ENCODE results near the gene ARHGAP31. TPM values are rescaled to one million over a fixed set of nuclear protein-coding genes. Genes with fewer than 3 reads are reported as not detected.

Gene ARHGAP31
- total and polyA plus RNA-seq, 8 donors = 1.2 to 275 (median 4.3) TPM

GRCh38 chr3:119308355-119308754 is 14.2 kb downstream of the ARHGAP31 start:
- no peak overlapping the region for H3K27ac ChIP-seq
- no peak for DNase-seq
- intact Hi-C loops (cut with DNase I; ENCODE audit: low total_unique reads) = no loop called here
- peaks cover 0 to 5% (median 0%) of the 10 kb centered on the region in 4 donors for H3K36me3 ChIP-seq
- 92 to 100% (median 100%) methylated on average over 1 of the region's 1 CpG for WGBS, 5 donors
- H3K9me3 ChIP-seq = no peaks in the 10 kb centered on the region
- no peaks in the 10 kb centered on the region for H3K27me3 ChIP-seq
- H3K4me3 ChIP-seq = no peak overlapping the region
- TF ChIP-seq EP300 (IDR thresholded peaks at IDR 0.05) (no peak), CTCF (IDR thresholded peaks at IDR 0.05) (no peak), POLR2AphosphoS5 (IDR thresholded peaks at IDR 0.05) (no peak), POLR2A (IDR thresholded peaks at IDR 0.05) (no peak)
- peaks cover 0 to 24% (median 3%) of the 10 kb centered on the region in 4 donors for H3K4me1 ChIP-seq

- intact Hi-C loops (cut with DNase I; ENCODE audit: low total_unique reads) = no loop called here
- H3K36me3 ChIP-seq = peaks cover 0 to 14% (median 3%) of the 10 kb centered on the region in 4 donors
- no peak for TF ChIP-seq POLR2AphosphoS5 (IDR thresholded peaks at IDR 0.05)
- TF ChIP-seq EP300 (IDR thresholded peaks at IDR 0.05) = no peak
- TF ChIP-seq CTCF (IDR thresholded peaks at IDR 0.05) = no peak
- no peak for TF ChIP-seq POLR2A (IDR thresholded peaks at IDR 0.05)
- H3K27me3 ChIP-seq = no peaks in the 10 kb centered on the region
- no peak overlapping the region for H3K4me3 ChIP-seq
- no peaks in the 10 kb centered on the region for H3K9me3 ChIP-seq
- WGBS, 5 donors = 83 to 94% (median 94%) methylated on average over 4 of the region's 4 CpGs
- H3K27ac ChIP-seq = no peak overlapping the region
- no peak for DNase-seq
- H3K4me1 ChIP-seq = peaks cover 0 to 19% (median under 1%) of the 10 kb centered on the region in 4 donors
Observed at GRCh38 chr3:119309591-119309990, 15.4 kb downstream of the ARHGAP31 start.

- TF ChIP-seq POLR2A (IDR thresholded peaks at IDR 0.05) (no peak), POLR2AphosphoS5 (IDR thresholded peaks at IDR 0.05) (no peak), CTCF (IDR thresholded peaks at IDR 0.05) (no peak), EP300 (IDR thresholded peaks at IDR 0.05) (no peak)
- no peak overlapping the region for H3K27ac ChIP-seq
- no peak overlapping the region for H3K4me3 ChIP-seq
- 57 to 80% (median 69%) methylated on average over 3 of the region's 3 CpGs for WGBS, 5 donors
- peaks cover 0 to 14% (median 3%) of the 10 kb centered on the region in 4 donors for H3K36me3 ChIP-seq
- no peak for DNase-seq
- peaks cover 0 to 17% (median 0%) of the 10 kb centered on the region in 4 donors for H3K4me1 ChIP-seq
- intact Hi-C loops (cut with DNase I; ENCODE audit: low total_unique reads) = no loop called here
- H3K9me3 ChIP-seq = no peaks in the 10 kb centered on the region
- H3K27me3 ChIP-seq = no peaks in the 10 kb centered on the region
Observed at GRCh38 chr3:119310071-119310470, 15.9 kb downstream of the ARHGAP31 start.

- H3K27me3 ChIP-seq = no peaks in the 10 kb centered on the region
- no peak overlapping the region for H3K27ac ChIP-seq
- peaks cover 0 to 14% (median 0%) of the 10 kb centered on the region in 4 donors for H3K4me1 ChIP-seq
- no peak for DNase-seq
- H3K9me3 ChIP-seq = no peaks in the 10 kb centered on the region
- TF ChIP-seq CTCF (IDR thresholded peaks at IDR 0.05) (no peak), POLR2A (IDR thresholded peaks at IDR 0.05) (no peak), POLR2AphosphoS5 (IDR thresholded peaks at IDR 0.05) (no peak), EP300 (IDR thresholded peaks at IDR 0.05) (no peak)
- H3K4me3 ChIP-seq = no peak overlapping the region
- intact Hi-C loops (cut with DNase I; ENCODE audit: low total_unique reads) = no loop called here
- H3K36me3 ChIP-seq = peaks cover 0 to 14% (median 3%) of the 10 kb centered on the region in 4 donors
- WGBS, 5 donors = 64 to 76% (median 72%) methylated on average over 10 of the region's 10 CpGs
Observed at GRCh38 chr3:119311081-119311925, 17.1 kb downstream of the ARHGAP31 start.

Data from stomach (tissue), 9 donors.